Measurements from ENCODE around the gene NAT14. TPM values are rescaled to one million over a fixed set of nuclear protein-coding genes. Genes with fewer than 3 reads are reported as not detected.

Gene NAT14
- total and polyA plus RNA-seq, 2 experiments from 2014 or later = 56.5 to 138 TPM

DNA sequence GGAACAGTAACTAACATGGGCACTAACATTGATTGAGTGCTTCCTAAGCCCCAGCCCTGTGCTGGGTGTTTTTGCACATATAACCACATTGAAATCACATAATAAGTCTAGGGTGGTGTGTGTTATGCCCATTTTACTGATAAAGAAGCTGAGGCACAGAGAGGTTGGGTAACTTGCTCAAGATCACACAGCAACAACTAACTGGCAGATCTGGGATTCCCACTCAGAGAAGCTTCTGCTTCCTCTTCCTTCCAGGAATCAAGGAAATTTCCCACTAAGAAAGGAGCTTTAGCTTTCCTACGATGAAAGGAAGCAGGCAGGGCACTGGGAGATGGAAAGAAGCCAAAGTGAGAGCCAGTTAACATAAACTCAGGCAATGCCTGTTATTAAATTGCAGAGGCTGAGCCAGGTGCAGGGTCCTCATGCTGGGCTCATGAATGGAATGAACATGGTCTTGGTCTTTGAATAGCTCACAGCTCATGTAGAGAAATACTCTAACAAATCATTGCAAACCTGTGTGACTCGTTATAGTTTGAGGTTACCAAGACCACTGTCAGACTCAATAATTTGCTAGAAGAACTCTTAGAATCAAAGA lies 13.4 kb downstream of the NAT14 start:
- no peak for DNase-seq (ENCODE audit: low read depth in 1 of 2, low spot score in 1 of 2)
- no peaks in the 10 kb centered on the region for H3K9me3 ChIP-seq (ENCODE audit: low read depth)
- no peaks in the 10 kb centered on the region for H3K27me3 ChIP-seq
- no peaks in the 10 kb centered on the region for H3K4me1 ChIP-seq (ENCODE audit: low read depth)
- TF ChIP-seq, protein P1, sequence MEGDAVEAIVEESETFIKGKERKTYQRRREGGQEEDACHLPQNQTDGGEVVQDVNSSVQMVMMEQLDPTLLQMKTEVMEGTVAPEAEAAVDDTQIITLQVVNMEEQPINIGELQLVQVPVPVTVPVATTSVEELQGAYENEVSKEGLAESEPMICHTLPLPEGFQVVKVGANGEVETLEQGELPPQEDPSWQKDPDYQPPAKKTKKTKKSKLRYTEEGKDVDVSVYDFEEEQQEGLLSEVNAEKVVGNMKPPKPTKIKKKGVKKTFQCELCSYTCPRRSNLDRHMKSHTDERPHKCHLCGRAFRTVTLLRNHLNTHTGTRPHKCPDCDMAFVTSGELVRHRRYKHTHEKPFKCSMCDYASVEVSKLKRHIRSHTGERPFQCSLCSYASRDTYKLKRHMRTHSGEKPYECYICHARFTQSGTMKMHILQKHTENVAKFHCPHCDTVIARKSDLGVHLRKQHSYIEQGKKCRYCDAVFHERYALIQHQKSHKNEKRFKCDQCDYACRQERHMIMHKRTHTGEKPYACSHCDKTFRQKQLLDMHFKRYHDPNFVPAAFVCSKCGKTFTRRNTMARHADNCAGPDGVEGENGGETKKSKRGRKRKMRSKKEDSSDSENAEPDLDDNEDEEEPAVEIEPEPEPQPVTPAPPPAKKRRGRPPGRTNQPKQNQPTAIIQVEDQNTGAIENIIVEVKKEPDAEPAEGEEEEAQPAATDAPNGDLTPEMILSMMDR (IDR thresholded peaks at IDR 0.05; ENCODE audit: low read depth, low read length) = no peak
- no peak overlapping the region for H3K4me3 ChIP-seq
- no peak overlapping the region for H3K27ac ChIP-seq
- no peaks in the 10 kb centered on the region for H3K36me3 ChIP-seq

DNA sequence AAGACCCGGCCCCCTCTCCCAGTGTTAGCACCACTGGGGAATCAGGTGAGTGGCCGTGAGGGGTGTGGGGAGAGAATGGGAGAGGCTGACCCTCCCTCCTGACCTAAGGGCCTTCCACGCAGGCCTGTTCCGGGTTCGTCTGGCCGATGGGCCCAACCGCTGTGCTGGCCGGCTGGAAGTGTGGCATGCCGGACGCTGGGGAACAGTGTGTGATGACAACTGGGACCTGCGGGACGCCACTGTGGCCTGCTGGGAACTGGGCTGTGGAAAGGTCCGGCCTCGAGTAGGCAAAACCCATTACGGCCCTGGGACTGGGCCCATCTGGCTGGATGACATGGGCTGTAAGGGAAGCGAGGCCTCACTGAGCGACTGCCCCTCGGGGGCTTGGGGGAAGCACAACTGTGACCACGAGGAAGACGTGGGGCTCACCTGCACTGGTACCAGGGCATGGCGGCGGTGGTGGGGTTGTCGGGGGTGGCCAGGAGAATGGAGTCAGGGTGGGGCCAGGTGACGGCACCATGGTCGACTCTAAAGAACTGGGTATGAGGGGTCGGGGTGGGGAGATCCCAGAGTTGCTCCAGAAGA lies 15.5 kb downstream of the NAT14 start:
- no peak for DNase-seq (ENCODE audit: low read depth in 1 of 2, low spot score in 1 of 2)

DNA sequence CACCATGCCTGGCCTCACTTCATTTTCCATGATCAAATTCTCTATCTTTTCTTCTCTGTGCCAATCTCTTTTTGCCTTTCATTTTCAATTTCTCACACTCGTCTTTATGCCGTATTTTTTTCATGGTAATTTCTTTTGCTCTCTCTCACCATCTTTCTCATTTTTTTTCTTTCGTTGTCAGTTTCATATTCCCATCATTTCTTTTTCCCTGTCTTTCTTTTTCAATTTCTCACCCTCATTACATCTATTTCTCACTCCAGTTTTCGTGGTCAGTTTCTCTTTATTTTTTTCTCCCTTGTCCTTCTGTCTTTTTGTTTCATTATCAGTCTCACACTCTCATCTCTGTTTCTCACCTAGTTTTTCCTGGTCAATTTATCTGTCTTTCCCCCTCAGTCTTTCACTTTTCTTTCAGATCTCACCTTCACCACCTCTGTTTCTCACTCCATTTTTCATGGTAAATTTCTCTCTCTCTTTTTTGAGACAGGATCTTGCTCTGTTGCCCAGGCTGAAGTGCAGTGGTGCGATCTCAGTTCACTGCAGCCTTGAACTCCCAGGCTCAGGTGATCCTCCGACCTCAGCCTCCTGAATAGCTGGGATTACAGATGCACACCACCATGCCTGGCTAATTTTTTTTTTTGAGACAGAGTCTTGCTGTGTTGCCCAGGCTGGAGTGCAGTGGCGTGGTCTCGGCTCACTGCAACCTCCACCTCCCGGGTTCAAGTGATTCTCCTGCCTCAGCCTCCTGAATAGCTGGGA lies 17.4 kb downstream of the NAT14 start:
- no peaks in the 10 kb centered on the region for H3K9me3 ChIP-seq (ENCODE audit: low read depth)

More for the DNA sequence above, 15.5 kb downstream of the NAT14 start:
- Histone ChIP-seq H3K36me3 (no peaks in the 10 kb centered on the region), H3K27ac (no peak overlapping the region), H3K27me3 (peaks cover 4% of the 10 kb centered on the region), H3K4me1 (ENCODE audit: low read depth) (no peaks in the 10 kb centered on the region), H3K9me3 (ENCODE audit: low read depth) (no peaks in the 10 kb centered on the region), H3K4me3 (no peak overlapping the region)
- TF ChIP-seq, protein P1 (IDR thresholded peaks at IDR 0.05; ENCODE audit: low read depth, low read length) = no peak

DNA sequence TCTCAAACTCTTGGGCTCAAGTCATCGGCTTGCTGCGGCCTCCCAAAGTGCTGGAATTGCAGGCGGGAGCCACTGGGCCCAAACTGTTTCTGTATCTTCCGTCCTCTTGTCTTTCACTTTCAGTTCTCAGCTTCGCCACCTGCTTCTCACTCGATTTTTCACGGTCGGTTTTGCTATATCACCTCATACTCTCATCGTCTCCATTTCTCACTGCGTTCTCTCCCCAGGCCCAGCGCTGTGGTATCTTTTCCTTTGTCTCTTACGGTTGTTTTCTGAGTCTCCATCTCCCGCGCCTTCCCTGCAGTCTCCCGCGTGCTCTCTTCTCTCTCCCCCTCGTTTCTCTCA lies 18.1 kb downstream of the NAT14 start:
- Histone ChIP-seq H3K36me3 (no peaks in the 10 kb centered on the region), H3K4me3 (no peak overlapping the region), H3K4me1 (ENCODE audit: low read depth) (no peaks in the 10 kb centered on the region), H3K9me3 (ENCODE audit: low read depth) (no peaks in the 10 kb centered on the region), H3K27me3 (peaks cover 4% of the 10 kb centered on the region), H3K27ac (no peak overlapping the region)
- TF ChIP-seq, protein P1 (IDR thresholded peaks at IDR 0.05; ENCODE audit: low read depth, low read length) = no peak
- DNase-seq (ENCODE audit: low read depth in 1 of 2, low spot score in 1 of 2) = no peak

More for the DNA sequence above, 17.4 kb downstream of the NAT14 start:
- Histone ChIP-seq H3K4me1 (ENCODE audit: low read depth) (no peaks in the 10 kb centered on the region), H3K27me3 (peaks cover 4% of the 10 kb centered on the region), H3K4me3 (no peak overlapping the region), H3K27ac (no peak overlapping the region), H3K36me3 (no peaks in the 10 kb centered on the region)
- DNase-seq (ENCODE audit: low read depth in 1 of 2, low spot score in 1 of 2) = no peak
- TF ChIP-seq, protein P1 (IDR thresholded peaks at IDR 0.05; ENCODE audit: low read depth, low read length) = no peak

DNA sequence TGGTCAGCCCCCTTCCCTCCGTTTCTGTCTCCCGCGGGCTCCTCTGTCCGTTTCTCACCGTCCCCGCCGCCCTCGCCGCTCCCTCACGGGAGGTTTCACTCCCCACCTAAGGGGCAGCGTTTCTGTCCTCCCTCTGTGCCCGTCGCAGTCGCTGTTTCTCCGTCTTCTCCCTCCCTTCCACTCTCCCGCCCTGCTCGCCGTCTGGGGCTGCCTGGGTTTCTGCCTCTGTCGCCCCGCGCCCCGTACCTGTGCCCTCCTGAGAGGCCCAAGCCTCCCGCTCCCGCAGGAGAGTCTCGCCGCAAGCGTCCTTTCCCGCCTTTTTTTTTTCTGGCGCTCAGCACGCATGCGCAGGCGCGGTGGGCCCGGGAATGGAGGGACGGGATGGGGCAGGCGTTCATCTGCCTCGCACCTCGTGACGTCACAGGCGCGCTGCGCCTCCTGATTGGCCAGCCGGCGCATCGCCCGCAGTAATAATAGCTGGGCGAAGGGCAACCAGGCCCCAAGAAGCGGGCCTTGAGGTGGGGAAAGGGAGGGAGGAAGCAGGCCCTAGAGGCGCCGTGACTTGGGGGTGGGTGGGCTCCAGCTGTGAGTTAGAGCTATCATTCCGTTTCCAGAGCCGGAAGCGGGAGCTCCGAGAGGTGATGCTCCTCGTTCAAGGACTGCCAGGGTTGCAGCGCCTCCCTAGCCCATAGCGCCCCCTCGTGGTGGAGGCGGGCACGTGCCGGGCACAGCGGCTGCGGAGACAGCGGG lies 18.7 kb downstream of the NAT14 start:
- Histone ChIP-seq H3K36me3 (no peaks in the 10 kb centered on the region), H3K27ac (no peak overlapping the region), H3K4me1 (ENCODE audit: low read depth) (no peaks in the 10 kb centered on the region), H3K9me3 (ENCODE audit: low read depth) (no peaks in the 10 kb centered on the region), H3K27me3 (peaks cover 4% of the 10 kb centered on the region), H3K4me3 (peak overlapping the region; percentile 24)
- TF ChIP-seq, protein P1 (IDR thresholded peaks at IDR 0.05; ENCODE audit: low read depth, low read length) = peak; percentile 95
- DNase-seq (ENCODE audit: low read depth in 1 of 2, low spot score in 1 of 2) = peak; percentile 93 to 95
